GM18951 (cell line): ENCODE measurements around the gene PCBP3.

Experiments used
- POLR2A ChIP-seq: IDR thresholded peaks from 4 replicates; pipeline ENCODE4 v1.6.1; 2011; ENCODE audit warnings: mild to moderate bottlenecking; ENCODE audit not compliant: insufficient read length, insufficient read depth; ENCODE audit errors: extremely low read depth
- in situ Hi-C: fragments of 300-500 bp; cut with MboI; formaldehyde crosslinking; loops from one replicate; pipeline ENCODE4 v1.12.0; 2022; ENCODE audit warnings: low sequenced_read_pairs, mixed read lengths, inconsistent platforms; ENCODE audit not compliant: unreplicated experiment

Gene PCBP3

DNA sequence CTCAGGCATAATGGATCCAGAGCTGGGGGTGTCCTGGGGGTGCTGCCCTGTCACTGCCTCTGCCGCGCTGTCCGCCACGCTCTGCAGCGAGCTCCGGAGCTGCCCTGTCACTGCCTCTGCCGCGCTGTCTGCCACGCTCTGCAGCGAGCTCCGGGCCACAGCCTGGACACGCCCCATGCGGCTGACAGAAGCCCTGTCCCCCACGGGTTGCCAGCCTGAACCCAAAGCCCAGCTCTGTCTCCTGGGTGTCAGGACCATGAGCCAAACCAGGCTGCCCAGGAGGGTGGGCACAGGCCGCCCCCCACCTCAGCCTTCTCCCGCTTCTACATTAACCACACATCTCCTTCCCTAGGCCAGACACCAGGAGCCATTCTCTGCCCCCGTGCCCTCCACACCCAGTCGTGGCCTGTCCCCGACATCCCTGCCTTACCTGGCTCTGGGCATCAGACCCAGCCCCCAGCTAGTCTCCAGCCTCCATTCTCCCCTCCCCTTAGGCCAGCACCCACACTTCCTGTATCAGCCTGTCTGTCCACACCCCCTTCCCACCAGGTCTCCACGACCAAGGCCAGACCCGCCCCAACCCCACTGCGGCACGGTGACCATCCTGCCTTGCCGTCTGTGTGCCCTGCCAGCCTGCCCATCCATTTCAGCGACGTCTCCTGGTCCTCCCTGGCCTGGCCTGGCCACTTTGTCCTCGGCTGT lies 265.2 kb downstream of the PCBP3 start:
- TF ChIP-seq POLR2A, result no peak
- in situ Hi-C loops, result no loop called here

GRCh38 chr21:45909238-45909988 lies 265.9 kb downstream of the PCBP3 start:
- no peak for TF ChIP-seq POLR2A
- in situ Hi-C loops, result no loop called here

DNA sequence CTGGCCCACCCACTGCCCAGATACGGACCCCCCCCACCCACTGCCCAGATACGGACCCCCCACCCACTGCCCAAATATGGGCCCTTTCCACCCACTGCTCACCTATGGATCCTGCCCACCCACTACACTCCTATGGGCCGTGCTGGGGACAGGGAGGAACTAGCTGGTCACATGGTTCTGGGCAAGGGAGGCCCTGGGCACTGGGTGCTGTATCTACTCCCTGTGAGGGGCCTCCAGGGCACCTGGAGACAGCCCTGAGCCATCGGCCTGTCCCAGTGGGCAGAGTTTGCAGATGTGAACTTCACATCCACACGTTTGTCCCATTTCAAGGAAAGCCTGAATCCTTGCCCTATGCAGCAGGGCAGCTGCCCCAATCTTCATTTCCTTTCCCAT lies 266.6 kb downstream of the PCBP3 start:
- in situ Hi-C loops, result no loop called here
- no peak for TF ChIP-seq POLR2A

DNA sequence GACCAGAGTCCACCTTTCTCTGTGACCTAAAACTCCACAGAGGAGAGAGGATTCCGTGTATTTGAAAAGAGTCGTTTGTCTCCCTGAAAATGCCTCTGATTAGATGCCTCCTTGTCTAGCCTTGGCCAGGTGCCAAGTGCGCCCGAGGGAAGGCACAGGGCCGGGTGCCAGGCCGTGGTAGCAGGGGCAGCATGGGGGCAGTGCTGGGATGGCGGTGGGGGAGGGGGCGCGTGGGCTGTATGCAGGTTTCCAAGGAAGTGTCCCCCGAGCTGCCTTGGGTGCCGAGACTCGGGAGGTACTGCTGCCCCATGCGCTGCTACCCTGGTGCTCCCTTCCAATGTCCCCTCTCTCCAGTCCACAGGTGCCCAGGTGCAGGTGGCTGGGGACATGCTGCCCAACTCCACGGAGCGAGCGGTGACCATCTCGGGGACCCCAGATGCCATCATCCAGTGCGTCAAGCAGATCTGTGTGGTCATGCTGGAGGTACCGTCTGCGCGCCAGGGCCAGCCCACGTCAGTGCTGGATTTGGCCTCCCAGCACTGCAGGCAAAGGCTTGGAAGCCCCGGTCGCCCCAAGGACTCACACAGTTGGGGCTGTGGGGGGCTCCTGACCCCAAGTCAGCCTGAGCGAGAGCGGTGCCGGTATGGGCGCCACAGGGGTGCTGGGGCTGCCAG lies 267.2 kb downstream of the PCBP3 start:
- in situ Hi-C loops, result no loop called here
- TF ChIP-seq POLR2A, result no peak

- in situ Hi-C loops, result no loop called here
- TF ChIP-seq POLR2A, result no peak
These were observed 268.3 kb downstream of the PCBP3 start for GRCh38 chr21:45911806-45912325.

- TF ChIP-seq POLR2A, result no peak
These were observed 269.3 kb downstream of the PCBP3 start for GRCh38 chr21:45912611-45913417.

DNA sequence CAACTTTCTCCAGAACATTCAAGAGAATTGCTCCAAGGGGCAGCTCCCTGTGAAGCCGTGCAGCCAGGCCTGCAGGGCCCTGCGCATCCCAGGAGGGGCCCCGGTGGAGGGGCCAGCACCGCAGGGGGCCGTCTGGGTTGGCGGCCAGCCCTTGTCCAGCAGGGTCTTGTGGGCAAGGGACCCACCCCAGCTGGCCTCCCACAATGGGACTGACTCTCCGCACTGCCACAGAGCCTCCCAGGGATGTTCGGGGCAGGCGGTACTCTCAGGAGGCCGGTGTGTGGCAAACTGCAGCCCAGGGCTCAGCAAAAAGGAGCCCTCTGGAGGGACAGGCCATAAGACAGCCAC lies 269.9 kb downstream of the PCBP3 start:
- in situ Hi-C loops, result no loop called here
- TF ChIP-seq POLR2A, result no peak

More at GRCh38 chr21:45912611-45913417, 269.3 kb downstream of the PCBP3 start:
- in situ Hi-C loops, result no loop called here

DNA sequence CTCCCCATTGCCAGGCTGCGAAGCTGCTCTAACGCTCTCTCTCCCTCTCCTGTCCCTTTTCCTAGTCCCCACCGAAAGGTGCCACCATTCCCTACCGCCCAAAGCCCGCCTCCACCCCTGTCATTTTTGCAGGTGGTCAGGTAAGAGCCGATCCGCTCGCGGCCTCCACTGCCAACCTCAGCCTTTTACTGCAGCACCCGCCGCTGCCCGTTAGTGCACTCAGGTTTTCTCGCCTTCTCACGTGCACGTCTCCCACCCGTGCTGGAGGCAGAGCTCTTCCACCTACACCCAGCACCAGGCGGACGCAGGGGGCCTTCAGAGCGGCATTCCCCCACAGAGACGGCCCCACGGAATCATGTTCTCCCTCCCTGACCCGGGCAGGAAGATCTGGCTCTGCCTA lies 270.4 kb downstream of the PCBP3 start:
- no peak for TF ChIP-seq POLR2A
- in situ Hi-C loops, result no loop called here

GRCh38 chr21:45914321-45914845 lies 270.9 kb downstream of the PCBP3 start:
- in situ Hi-C loops, result no loop called here
- no peak for TF ChIP-seq POLR2A

- in situ Hi-C loops, result no loop called here
- no peak for TF ChIP-seq POLR2A
These were observed 272.7 kb downstream of the PCBP3 start for GRCh38 chr21:45916011-45916840.

GRCh38 chr21:45917241-45917640 lies 273.7 kb downstream of the PCBP3 start:
- in situ Hi-C loops, result no loop called here
- TF ChIP-seq POLR2A, result no peak

DNA sequence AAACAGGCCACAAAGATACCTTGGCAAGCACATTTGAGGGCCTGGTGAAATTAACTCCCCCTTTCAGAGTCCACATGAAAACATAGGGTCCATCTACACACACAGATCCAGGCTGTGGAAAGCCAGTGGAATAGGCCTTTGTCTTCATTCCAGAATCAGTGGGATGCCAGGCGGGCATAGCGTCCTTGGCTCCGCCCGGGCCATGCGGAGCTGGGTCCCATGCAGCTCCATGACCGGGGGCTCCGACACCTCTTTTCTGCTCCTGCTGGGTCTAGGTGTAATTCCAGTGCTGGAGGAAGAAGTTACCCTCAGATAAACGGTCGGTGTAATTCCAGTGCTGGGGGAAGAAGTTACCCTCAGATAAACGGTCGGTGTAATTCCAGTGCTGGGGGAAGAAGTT lies 274.5 kb downstream of the PCBP3 start:
- no peak for TF ChIP-seq POLR2A
- in situ Hi-C loops, result no loop called here

- in situ Hi-C loops, result no loop called here
- no peak for TF ChIP-seq POLR2A
These were observed 275.4 kb downstream of the PCBP3 start for GRCh38 chr21:45918835-45919447.
